Fibroblast of the aortic adventitia (primary cell): ENCODE data around the gene SLC4A1. TPM values are rescaled to one million over a fixed set of nuclear protein-coding genes. Genes with fewer than 3 reads are reported as not detected.

Experiments used
- DNase-seq: peaks from one replicate; pipeline ENCODE4 v3.0.0-alpha.2; 2010; ENCODE audit warnings: low read depth
- H3K4me3 ChIP-seq: 2 replicates; pipeline ENCODE4 v1.5.1; 2011; ENCODE audit warnings: low read depth, mild to moderate bottlenecking, control low read depth, low read length, moderate library complexity
- total RNA-seq: library from RNA; depleted of rRNA; stranded (reverse); fragments of >200 nt; gene quantifications from 2 replicates; pipeline ENCODE4 v1.2.3, GENCODE V29; 2012; ENCODE audit warnings: low replicate concordance
- TF ChIP-seq, protein P1 (sequence below): IDR thresholded peaks from 2 replicates; pipeline ENCODE4 v1.5.1; 2011; ENCODE audit warnings: mild to moderate bottlenecking, low read length, control low read depth, inconsistent platforms; ENCODE audit not compliant: insufficient read depth

SLC4A1 gene
- total RNA-seq, 1 donor = not detected

DNA sequence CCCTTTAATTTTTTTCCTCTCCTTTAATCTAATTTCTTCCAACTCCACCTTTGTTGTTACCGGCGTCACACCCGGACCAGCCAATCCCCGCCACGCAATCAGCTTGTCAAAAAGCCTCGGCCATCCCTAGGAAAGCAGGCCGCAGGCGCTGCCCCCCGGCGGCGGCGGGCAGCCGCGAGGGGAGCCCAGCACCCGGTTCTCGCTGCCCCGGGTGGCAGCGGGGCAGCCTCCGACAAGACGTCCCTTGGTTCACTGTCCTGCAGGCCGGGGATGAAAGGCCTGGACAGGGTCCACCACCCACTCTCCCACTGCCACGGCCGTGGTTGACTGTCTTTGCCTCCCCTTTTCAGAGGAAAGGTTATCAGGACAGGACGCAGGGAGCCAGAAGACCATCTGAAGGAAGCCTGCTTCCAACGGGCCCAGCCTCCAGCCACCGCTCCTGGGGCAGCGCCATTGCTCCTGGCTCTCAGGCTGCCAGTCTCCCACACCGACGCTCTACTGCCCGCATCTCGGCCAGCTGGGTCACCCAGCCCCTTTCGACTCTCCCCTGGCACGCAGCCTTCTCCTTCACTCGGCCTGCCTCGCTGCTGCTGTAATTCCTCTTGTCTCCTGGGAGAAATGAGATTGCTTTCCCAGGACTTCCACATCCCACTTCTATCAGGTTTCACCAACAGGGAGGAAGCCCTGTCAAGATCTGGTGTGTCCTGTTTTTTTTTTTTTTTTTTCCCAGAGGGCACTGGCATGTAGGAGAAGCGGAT lies 45.6 kb downstream of the SLC4A1 start:
- H3K4me3 ChIP-seq = peak overlapping the region; percentile 85
- DNase-seq = peak; percentile 87
- TF ChIP-seq, protein P1, sequence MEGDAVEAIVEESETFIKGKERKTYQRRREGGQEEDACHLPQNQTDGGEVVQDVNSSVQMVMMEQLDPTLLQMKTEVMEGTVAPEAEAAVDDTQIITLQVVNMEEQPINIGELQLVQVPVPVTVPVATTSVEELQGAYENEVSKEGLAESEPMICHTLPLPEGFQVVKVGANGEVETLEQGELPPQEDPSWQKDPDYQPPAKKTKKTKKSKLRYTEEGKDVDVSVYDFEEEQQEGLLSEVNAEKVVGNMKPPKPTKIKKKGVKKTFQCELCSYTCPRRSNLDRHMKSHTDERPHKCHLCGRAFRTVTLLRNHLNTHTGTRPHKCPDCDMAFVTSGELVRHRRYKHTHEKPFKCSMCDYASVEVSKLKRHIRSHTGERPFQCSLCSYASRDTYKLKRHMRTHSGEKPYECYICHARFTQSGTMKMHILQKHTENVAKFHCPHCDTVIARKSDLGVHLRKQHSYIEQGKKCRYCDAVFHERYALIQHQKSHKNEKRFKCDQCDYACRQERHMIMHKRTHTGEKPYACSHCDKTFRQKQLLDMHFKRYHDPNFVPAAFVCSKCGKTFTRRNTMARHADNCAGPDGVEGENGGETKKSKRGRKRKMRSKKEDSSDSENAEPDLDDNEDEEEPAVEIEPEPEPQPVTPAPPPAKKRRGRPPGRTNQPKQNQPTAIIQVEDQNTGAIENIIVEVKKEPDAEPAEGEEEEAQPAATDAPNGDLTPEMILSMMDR = peak; percentile 27

DNA sequence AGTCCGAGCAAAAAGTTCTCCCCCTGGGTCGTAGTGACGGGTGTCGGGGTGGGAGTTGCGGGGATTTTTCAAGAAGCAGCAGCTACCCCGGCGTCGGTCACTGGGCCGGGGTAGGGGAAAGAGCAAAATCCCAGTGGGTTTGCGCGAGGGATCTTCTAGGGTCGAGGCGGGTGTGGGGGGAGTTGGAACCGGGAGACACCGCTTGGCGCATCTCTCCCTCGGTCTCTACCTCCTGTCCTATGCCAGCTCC lies 46.1 kb downstream of the SLC4A1 start:
- TF ChIP-seq, protein P1 = no peak
- peak overlapping the region; percentile 85 for H3K4me3 ChIP-seq
- DNase-seq = no peak

DNA sequence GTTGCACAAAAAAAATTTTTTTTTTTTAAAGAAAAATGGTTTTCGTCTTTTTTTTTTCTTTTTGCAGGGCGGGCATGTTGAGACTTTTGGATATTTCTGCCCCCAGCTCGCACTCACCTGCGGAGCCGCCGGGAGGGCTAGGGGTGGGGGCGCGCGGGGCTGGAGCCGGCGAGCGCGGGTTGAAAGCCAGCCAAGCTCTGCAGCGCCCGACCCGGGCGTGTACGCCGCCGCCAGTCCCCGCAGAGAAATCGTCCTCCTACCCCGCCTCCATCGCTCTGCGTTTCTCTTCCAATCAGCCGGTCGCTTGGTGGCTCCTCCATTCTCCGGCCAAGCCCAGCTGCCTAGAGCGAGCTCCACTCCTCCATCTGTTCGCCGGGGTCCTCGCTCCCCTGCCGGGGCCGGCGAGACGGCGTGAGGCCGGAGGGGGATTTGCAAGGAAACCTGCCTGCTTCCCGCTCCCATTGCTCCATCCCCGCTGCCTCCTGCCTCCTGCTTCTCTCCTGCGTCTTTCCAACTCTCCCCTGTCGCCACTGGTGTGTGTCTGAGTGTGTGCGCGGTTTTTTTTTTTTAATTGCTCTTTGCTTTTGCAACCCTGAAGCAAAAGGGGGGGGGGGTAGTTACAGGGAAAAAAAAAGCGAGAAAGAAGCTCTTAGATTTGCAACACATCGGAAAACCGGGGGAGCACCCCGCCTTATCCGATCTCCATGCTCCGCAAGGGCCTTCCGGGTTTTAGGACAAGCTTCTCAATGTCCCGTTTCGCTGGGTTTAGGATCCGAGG lies 46.7 kb downstream of the SLC4A1 start:
- peak overlapping the region; percentile 85 for H3K4me3 ChIP-seq
- DNase-seq = peak; percentile 77
- TF ChIP-seq, protein P1 = no peak

DNA sequence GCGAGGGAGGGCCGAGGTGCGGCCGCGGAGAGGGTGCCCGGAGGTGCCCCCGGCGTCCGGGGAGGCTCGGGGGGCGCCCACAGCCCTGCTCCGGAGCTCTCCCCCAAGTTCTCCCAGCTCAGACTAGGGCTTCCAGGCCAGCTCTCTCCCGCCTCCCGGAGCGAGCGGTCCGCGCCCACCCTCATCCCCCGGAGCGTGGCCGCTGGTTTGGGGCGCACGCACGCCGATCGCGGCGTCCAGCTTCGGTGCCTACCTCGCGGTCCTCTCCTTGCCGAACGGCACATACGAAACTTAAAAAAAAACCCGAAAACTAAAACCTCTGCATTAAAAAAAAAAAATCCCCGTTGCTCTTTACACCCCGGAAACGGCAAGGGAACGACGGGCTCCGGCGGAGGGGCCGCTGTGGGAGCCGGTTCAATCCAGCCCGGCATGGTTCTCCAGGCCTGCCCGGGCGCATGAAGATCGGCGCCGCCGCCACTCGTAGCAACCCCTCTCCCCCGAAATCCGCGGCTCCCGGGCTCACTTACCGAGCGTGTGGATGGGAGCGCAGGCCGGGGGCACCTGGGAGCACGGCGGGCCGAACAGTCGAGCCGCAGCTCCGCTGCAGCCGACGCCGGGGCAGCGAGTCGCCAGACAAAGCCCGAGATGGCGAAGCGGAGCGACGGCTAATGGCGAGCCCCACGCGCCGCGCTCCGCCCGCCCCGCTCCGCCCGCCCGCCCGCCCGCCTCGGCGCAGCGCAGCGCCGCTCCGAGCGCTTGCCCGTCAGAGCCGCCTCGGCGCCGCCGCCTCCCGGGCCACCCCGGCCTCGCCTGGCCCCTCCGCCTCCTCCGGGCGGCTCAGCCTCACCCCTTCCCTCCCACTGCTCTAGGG lies 47.5 kb downstream of the SLC4A1 start:
- DNase-seq = peak; percentile 61
- H3K4me3 ChIP-seq = peak overlapping the region; percentile 85

DNA sequence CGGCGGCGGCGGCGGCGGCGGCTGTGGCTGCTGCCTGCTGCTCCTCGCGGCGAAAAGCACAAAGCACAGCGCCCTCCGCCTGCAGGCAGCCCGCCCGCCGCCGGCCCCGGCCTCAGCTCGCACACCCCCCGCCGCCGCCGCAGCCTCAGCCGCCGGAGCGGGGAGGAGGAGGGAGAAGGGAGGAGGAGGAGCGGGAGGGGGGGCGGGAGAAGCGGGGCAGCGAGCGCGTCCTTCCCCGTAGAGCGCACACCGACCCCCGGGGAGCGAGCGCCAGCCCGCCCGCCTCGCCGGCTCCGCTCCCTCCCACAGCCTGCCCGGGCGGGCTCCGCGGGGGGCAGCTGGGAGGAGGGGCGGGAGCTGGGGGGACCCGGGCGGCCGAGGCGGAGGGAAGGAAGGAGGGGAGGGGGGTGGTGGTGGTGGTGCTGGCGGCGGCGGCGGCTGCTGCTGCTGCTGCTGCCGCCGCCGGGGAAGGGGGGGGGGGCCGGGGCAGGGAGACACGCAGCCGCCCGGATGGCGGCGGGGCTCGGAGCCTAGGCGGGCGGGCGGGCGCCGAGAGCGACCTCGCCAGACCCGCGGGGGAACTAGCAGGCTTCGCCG lies 48.2 kb downstream of the SLC4A1 start, which contains the start of gene UBTF:
TSS of gene UBTF (minus strand) at position 60 of the 597 bp plus-strand sequence. CDS start 1,446 bp downstream, outside the sequence.
- H3K4me3 ChIP-seq = peak within 1 kb of the TSS; percentile 85
- peak; percentile 43 for DNase-seq
- TF ChIP-seq, protein P1 = peak; percentile 1

More for the DNA sequence above, 47.5 kb downstream of the SLC4A1 start:
- TF ChIP-seq, protein P1 = no peak

DNA sequence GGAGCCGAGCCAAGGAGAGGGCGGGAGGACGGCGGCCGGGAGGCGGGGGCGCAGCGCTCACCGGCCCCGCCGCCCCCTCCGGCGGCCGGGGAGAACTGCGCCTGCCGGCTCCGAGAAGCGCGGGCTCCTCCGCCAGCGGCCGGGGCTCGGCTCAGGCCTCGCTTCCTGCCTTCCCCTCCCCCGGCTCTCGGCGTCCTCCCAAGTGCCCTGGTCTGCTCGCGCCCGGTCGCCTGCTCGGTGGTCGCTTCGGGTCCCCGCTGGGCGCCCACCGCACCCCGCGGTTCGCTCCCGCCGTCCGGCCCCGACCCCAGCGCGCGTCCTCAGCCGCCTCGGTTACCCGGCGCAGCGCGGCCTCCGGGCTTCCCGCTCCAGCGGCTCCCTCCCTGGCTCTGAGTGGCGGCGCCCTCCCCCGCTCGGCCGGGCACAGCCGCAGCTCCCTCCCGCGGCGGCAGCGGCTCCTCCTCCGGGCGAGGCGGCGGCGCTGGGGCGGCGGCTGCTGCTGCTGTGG lies 48.8 kb downstream of the SLC4A1 start:
- TF ChIP-seq, protein P1 = peak; percentile 44
- H3K4me3 ChIP-seq = peak overlapping the region; percentile 85
- peak; percentile 54 for DNase-seq
